GM03348 (cell line): Measurements from ENCODE around the gene OR51T1.

Source experiments
- DNase-seq: peaks from one replicate; pipeline ENCODE4 v3.0.0; 2012; ENCODE audit warnings: low spot score

Gene OR51T1

GRCh38 chr11:4926608-4927007 is 44.9 kb downstream of the OR51T1 start:
- DNase-seq = no peak
